ENCODE data around the gene WDR74.
"Not testable (repeated sequence)": the region's sequence is repeated elsewhere in the genome, so short reads cannot be mapped to it uniquely, and the experiment has no call there.

The WDR74 gene

GRCh38 chr11:62831520-62832335 is 7.7 kb downstream of the WDR74 start, which contains the start of gene STX5:
TSS of gene STX5 (minus strand) at chr11:62832051. CDS start at chr11:62831243, 808 bp downstream.
- POLR2A ChIA-PET (ENCODE audit: low non-redundant PET) = interaction anchor here (0.6 kb wide), 3 partner anchors 34 to 1025 kb away, joined by 3 to 6 read pairs (median 5); no protein-coding TSS in a partner anchor
- CTCF ChIA-PET = interaction anchor here (0.6 to 1.9 kb wide), 2 partner anchors 45 to 74 kb away, joined by 4 to 8 read pairs; partner anchors contain the start of gene TMEM179B
- TF ChIP-seq CTCF (conservative IDR thresholded peaks at IDR 0.05; ENCODE audit: low read depth) = no peak
- H3K27ac ChIP-seq = peak within 1 kb of the TSS; percentile 86
- DNase-seq (ENCODE audit: low spot score) = peak; percentile 99

GRCh38 chr11:62830904-62831519 is 8.4 kb downstream of the WDR74 start:
- peak overlapping the region; percentile 86 for H3K27ac ChIP-seq
- POLR2A ChIA-PET (ENCODE audit: low non-redundant PET) = interaction anchor here (0.6 kb wide), 1 partner anchor 43 kb away, joined by 6 read pairs; no protein-coding TSS in a partner anchor
- TF ChIP-seq CTCF (conservative IDR thresholded peaks at IDR 0.05; ENCODE audit: low read depth) = no peak
- DNase-seq (ENCODE audit: low spot score) = no peak
- CTCF ChIA-PET = no interaction called here

- CTCF ChIA-PET; POLR2A ChIA-PET (ENCODE audit: low non-redundant PET); DNase-seq (ENCODE audit: low spot score): not testable (repeated sequence)
- H3K27ac ChIP-seq = peak overlapping the region; percentile 18; the same call in 1 of the 2 replicates
These were observed 11.3 kb downstream of the WDR74 start for GRCh38 chr11:62828130-62828529.

- ChIA-PET CTCF (interaction anchor here (0.7 kb wide), 2 partner anchors 36 to 40 kb away, joined by 3 to 4 read pairs; partner anchors contain the start of gene TMEM179B), POLR2A (ENCODE audit: low non-redundant PET) (interaction anchor here (0.6 kb wide), 1 partner anchor 34 kb away, joined by 3 read pairs; no protein-coding TSS in a partner anchor)
- H3K27ac ChIP-seq = no peak overlapping the region
- no peak for TF ChIP-seq CTCF (conservative IDR thresholded peaks at IDR 0.05; ENCODE audit: low read depth)
- no peak for DNase-seq (ENCODE audit: low spot score)
These were observed 15.7 kb downstream of the WDR74 start for GRCh38 chr11:62823677-62824076.

- no peak overlapping the region for H3K27ac ChIP-seq
- no peak for DNase-seq (ENCODE audit: low spot score)
- POLR2A ChIA-PET (ENCODE audit: low non-redundant PET) = no interaction called here
- no peak for TF ChIP-seq CTCF (conservative IDR thresholded peaks at IDR 0.05; ENCODE audit: low read depth)
- CTCF ChIA-PET = interaction anchor here (0.6 kb wide), 1 partner anchor 10 kb away, joined by 3 read pairs; no protein-coding TSS in a partner anchor
These were observed 22.3 kb downstream of the WDR74 start for GRCh38 chr11:62817129-62817528.

- CTCF ChIA-PET = interaction anchor here (0.6 to 0.7 kb wide), 3 partner anchors 10 to 86 kb away, joined by 3 to 4 read pairs (median 3); no protein-coding TSS in a partner anchor
- TF ChIP-seq CTCF (conservative IDR thresholded peaks at IDR 0.05; ENCODE audit: low read depth) = no peak
- POLR2A ChIA-PET (ENCODE audit: low non-redundant PET) = no interaction called here
- no peak overlapping the region for H3K27ac ChIP-seq
- DNase-seq (ENCODE audit: low spot score) = no peak
These were observed 22.8 kb downstream of the WDR74 start for GRCh38 chr11:62816557-62816956.
